Measurements from ENCODE around the gene AP5S1. TPM values are rescaled to one million over a fixed set of nuclear protein-coding genes. Genes with fewer than 3 reads are reported as not detected.

AP5S1 gene
- total and polyA plus RNA-seq, 12 donors = 9.6 to 50.3 (median 23.0) TPM

- Histone ChIP-seq H3K4me1 (replicated peaks in 1 of 2) (peaks cover 18 to 48% of the 10 kb centered on the region in 2 donors), H3K27me3 (no peaks in the 10 kb centered on the region), H3K9me3 (replicated peaks in 1 of 3) (no peaks in the 10 kb centered on the region), H3K36me3 (replicated peaks in 1 of 2) (no peaks in the 10 kb centered on the region), H3K27ac (peak overlapping the region in 3 of 5 donors; percentile 66 to 86 (median 80)), H3K4me3 (peak overlapping the region in 1 of 4 donors; percentile 74)
- intact Hi-C loops (cut with DNase I) = loop anchor here in 1 of 2 donors (5.0 kb wide), 1 partner anchor 42 kb away; no protein-coding TSS in a partner anchor
- WGBS, 4 donors = 84 to 88% (median 85%) methylated on average over 6 of the region's 6 CpGs
- no peak for DNase-seq
- TF ChIP-seq CTCF (IDR thresholded peaks at IDR 0.05) = no peak
- TF ChIP-seq POLR2A (IDR thresholded peaks at IDR 0.05) = no peak
These were observed 35.5 kb upstream of the AP5S1 start for GRCh38 chr20:3784863-3785239.

- no peaks in the 10 kb centered on the region for H3K36me3 ChIP-seq (replicated peaks in 1 of 2)
- peak overlapping the region in 3 of 4 donors; percentile 34 to 74 (median 36) for H3K4me3 ChIP-seq
- intact Hi-C loops (cut with DNase I) = loop anchor here in 1 of 2 donors (2.0 kb wide), 1 partner anchor 33 kb away; no protein-coding TSS in a partner anchor
- H3K9me3 ChIP-seq (replicated peaks in 1 of 3) = no peaks in the 10 kb centered on the region
- peaks cover 18 to 48% of the 10 kb centered on the region in 2 donors for H3K4me1 ChIP-seq (replicated peaks in 1 of 2)
- H3K27ac ChIP-seq = peak overlapping the region; percentile 27 to 86 (median 80)
- H3K27me3 ChIP-seq = no peaks in the 10 kb centered on the region
- 16 to 36% (median 26%) methylated on average over 13 to 79 of the region's 79 CpGs for WGBS, 4 donors
- TF ChIP-seq POLR2A (IDR thresholded peaks at IDR 0.05) = no peak
- TF ChIP-seq CTCF (IDR thresholded peaks at IDR 0.05) = no peak
- DNase-seq = peak in 5 of 7 donors; percentile 48 to 61 (median 56)
These were observed 34.9 kb upstream of the AP5S1 start for GRCh38 chr20:3785240-3786125.

DNA sequence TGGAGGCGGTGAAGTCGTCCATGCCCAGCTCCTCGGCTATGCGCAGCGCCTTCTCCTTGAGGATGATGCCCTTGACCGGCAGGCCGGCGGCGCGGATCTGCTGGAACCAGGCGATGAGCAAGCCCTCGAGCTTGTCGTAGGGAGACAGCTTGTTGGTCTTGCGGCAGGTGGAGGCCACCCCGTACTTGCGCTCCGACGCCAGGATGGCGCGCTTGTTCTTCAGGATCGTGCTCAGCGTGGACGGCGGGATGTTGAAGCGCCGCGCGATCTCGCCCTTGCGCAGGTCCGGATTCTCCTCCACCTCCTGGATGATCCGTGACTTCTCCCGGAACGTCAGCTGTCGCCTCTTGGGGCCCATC, 34.2 kb upstream of the AP5S1 start:
- peak; percentile 59 to 83 (median 68) for DNase-seq
- H3K27me3 ChIP-seq = no peaks in the 10 kb centered on the region
- 1 to 2% methylated on average over 31 to 35 of the region's 35 CpGs; no CpG with 5 or more reads in 2 of the 4 donors for WGBS, 4 donors
- H3K4me3 ChIP-seq = peak overlapping the region in 3 of 4 donors; percentile 34 to 74 (median 36)
- TF ChIP-seq CTCF (IDR thresholded peaks at IDR 0.05) (no peak), POLR2A (IDR thresholded peaks at IDR 0.05) (peak in 1 of 2 donors; percentile 2)
- no peaks in the 10 kb centered on the region for H3K9me3 ChIP-seq (replicated peaks in 1 of 3)
- peaks cover 18 to 44% of the 10 kb centered on the region in 2 donors for H3K4me1 ChIP-seq (replicated peaks in 1 of 2)
- H3K36me3 ChIP-seq (replicated peaks in 1 of 2) = no peaks in the 10 kb centered on the region
- H3K27ac ChIP-seq = peak overlapping the region; percentile 27 to 86 (median 80)
- intact Hi-C loops (cut with DNase I) = loop anchor here in 1 of 2 donors (2.0 kb wide), 1 partner anchor 33 kb away; no protein-coding TSS in a partner anchor

DNA sequence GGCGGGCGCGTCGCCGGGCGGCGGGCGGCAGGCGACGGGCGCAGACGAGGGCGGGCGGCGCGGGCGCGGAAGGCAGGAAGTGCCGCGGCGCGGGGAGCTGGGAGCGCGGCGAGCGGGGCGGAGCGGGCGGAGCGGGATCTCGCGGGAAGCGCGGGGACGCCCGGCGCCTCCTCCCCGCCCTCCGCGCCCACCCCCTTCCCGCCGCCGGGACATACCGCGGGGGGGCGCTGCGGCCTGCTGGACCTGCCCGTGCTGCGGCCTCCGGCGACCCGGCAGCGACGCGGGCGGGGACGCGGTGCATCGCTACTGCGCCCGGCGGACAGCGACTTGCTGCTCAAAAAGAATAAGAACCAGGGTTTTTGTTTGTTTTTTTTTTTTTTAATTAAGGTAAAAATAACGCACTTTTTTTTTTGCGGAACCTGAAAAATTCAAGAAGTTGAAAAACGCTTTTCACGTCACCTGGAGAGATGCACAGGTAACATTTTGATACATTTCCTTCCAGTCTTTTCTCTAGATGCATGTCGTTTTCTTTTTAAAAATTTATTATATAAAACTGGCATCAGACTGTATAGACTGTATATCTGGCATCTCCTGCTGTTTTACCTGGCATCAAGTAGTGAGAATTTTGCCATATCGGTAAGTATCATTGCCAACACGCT, 33.6 kb upstream of the AP5S1 start, which contains the start of gene CENPB:
Gene CENPB (minus strand): TSS at position 76 of the 659 bp plus-strand sequence. CDS start 257 bp downstream, outside the sequence.
- 2 to 7% (median 4%) methylated on average over 23 to 70 of the region's 70 CpGs for WGBS, 4 donors
- peaks cover 18 to 39% of the 10 kb centered on the region in 2 donors for H3K4me1 ChIP-seq (replicated peaks in 1 of 2)

More for the DNA sequence above, 33.6 kb upstream of the AP5S1 start, which contains the start of gene CENPB:
- Histone ChIP-seq H3K27ac (peak within 1 kb of the TSS; percentile 27 to 86 (median 80)), H3K4me3 (peak within 1 kb of the TSS in 3 of 4 donors; percentile 34 to 74 (median 36)), H3K9me3 (replicated peaks in 1 of 3) (no peaks in the 10 kb centered on the region), H3K36me3 (replicated peaks in 1 of 2) (no peaks in the 10 kb centered on the region), H3K27me3 (no peaks in the 10 kb centered on the region)
- DNase-seq = peak; percentile 86 to 93 (median 90)
- intact Hi-C loops (cut with DNase I) = loop anchor here in 1 of 2 donors (2.0 kb wide), 1 partner anchor 32 kb away; no protein-coding TSS in a partner anchor
- TF ChIP-seq CTCF (IDR thresholded peaks at IDR 0.05) (peak; percentile 30 to 87 (median 58)), POLR2A (IDR thresholded peaks at IDR 0.05) (no peak)

Data from adrenal gland (tissue), 12 donors.